ENCODE measurements around the gene LNX1. TPM values are rescaled to one million over a fixed set of nuclear protein-coding genes. Genes with fewer than 3 reads are reported as not detected.

LNX1 gene
- total and polyA plus RNA-seq, 10 of the 15 experiments (the other 5 are each of a cell fraction or from before 2014, with no cell fraction given), result 0.72 to 1.4 (median 1.0) TPM

GRCh38 chr4:53527326-53527725, 64.0 kb downstream of the LNX1 start:
- TF ChIP-seq ZNF687 (IDR thresholded peaks at IDR 0.05), result no peak
- no peak for TF ChIP-seq EP300 (IDR thresholded peaks at IDR 0.05; ENCODE audit: borderline replicate concordance in 1 of 2, control insufficient read depth in 1 of 2, low read depth in 2 of 2, low read length in 2 of 2)
- no peak for TF ChIP-seq TCF3 (IDR thresholded peaks at IDR 0.05; ENCODE audit: borderline replicate concordance, insufficient read depth, low read depth, low read length)
- TF ChIP-seq HCFC1 (IDR thresholded peaks at IDR 0.05; ENCODE audit: low read length), result no peak
- TF ChIP-seq TAF1 (IDR thresholded peaks at IDR 0.05; ENCODE audit: borderline replicate concordance, low read depth, low read length), result no peak
- no peak for TF ChIP-seq WRNIP1 (IDR thresholded peaks at IDR 0.05; ENCODE audit: borderline replicate concordance, low read depth, low read length)
- no peak overlapping the region for H3K4me2 ChIP-seq (ENCODE audit: control insufficient read depth, insufficient read depth)
- no peaks in the 10 kb centered on the region for H3K9me3 ChIP-seq (replicated peaks; ENCODE audit: control insufficient read depth, insufficient read depth, low read length)
- H3K79me2 ChIP-seq (ENCODE audit: control insufficient read depth, insufficient read depth, low read length), result no peaks in the 10 kb centered on the region
- WGBS (ENCODE audit: insufficient coverage, insufficient replicate concordance, low lambda C conversion rate, missing lambda C conversion rate), result 0% methylated on average over 1 of the region's 1 CpG
- H3K36me3 ChIP-seq (ENCODE audit: control insufficient read depth in 2 of 2, insufficient read depth in 2 of 2, low read length in 1 of 2), result no peaks in the 10 kb centered on the region
- BruUV-seq (replicated peaks), result no TSS peak
- no peak overlapping the region for H2AFZ ChIP-seq (ENCODE audit: control insufficient read depth, low read depth, low read length)
- no peak overlapping the region for H3K4me3 ChIP-seq
- DNase-seq (ENCODE audit: low read depth, low spot score), result no peak
- FAIRE-seq, result no peak
- intact Hi-C loops (cut with micrococcal nuclease; ENCODE audit: unreplicated experiment), result no loop called here
- SMC1A ChIA-PET (ENCODE audit: uncharacterized antibody, unreplicated experiment), result interaction anchor here (0.6 to 2.9 kb wide), 10 partner anchors 9 to 707 kb away, joined by 3 to 13 read pairs (median 4); no protein-coding TSS in a partner anchor
- CTCF ChIA-PET, result interaction anchor here (0.6 to 1.6 kb wide), 2 partner anchors 178 to 285 kb away, joined by 3 to 4 read pairs; no protein-coding TSS in a partner anchor
- RAD21 ChIA-PET (ENCODE audit: unreplicated experiment), result interaction anchor here (0.8 to 1.1 kb wide), 2 partner anchors 114 to 277 kb away, joined by 4 to 5 read pairs; no protein-coding TSS in a partner anchor
- in situ Hi-C loops (cut with MboI), result no loop called here
- ATAC-seq, result no peak; the same call in 1 of the 3 replicates
- H3K4me1 ChIP-seq (ENCODE audit: control insufficient read depth, insufficient read depth, low read length), result no peaks in the 10 kb centered on the region
- H3K9ac ChIP-seq (ENCODE audit: control insufficient read depth, insufficient read depth, low read length), result no peak overlapping the region
- no peak overlapping the region for H3K27ac ChIP-seq (ENCODE audit: control insufficient read depth, insufficient read depth)
- H4K20me1 ChIP-seq (ENCODE audit: control insufficient read depth, insufficient read depth), result no peaks in the 10 kb centered on the region
- POLR2A ChIA-PET, result interaction anchor here (1.7 kb wide), 1 partner anchor 15 kb away, joined by 6 read pairs; no protein-coding TSS in a partner anchor
- no peaks in the 10 kb centered on the region for H3K27me3 ChIP-seq (replicated peaks in 1 of 2; ENCODE audit: control insufficient read depth in 2 of 2, insufficient read depth in 2 of 2, low read length in 1 of 2)

Measured in GM12878 (cell line).